SU-DHL-6 (cell line): ENCODE results near the gene MROH8.

ENCODE experiments used
- H2AFZ ChIP-seq: fragments of 200-600 bp; sonication (generic); 2 replicates; pipeline ENCODE4 v1.6.1; 2014; ENCODE audit warnings: low read depth, mild to moderate bottlenecking, moderate library complexity, mixed read lengths, antibody characterized with exemption, low read length; ENCODE audit not compliant: severe bottlenecking
- H3F3A ChIP-seq: fragments of 200-600 bp; shearing (Covaris generic); 2 replicates; pipeline ENCODE4 v1.6.0; 2016; ENCODE audit warnings: antibody characterized with exemption, mild to moderate bottlenecking; ENCODE audit not compliant: insufficient read depth
- H3K27ac ChIP-seq: fragments of 200-600 bp; sonication (generic); 2 replicates; pipeline ENCODE4 v1.5.1; 2016; ENCODE audit warnings: low read depth, mild to moderate bottlenecking, low read length, moderate library complexity, mixed read lengths
- H3K27me3 ChIP-seq: fragments of 200-600 bp; sonication (generic), shearing (Covaris generic); 2 replicates; pipeline ENCODE4 v1.6.0; 2014; ENCODE audit warnings: mild to moderate bottlenecking, low read length
- H3K36me3 ChIP-seq: fragments of 200-600 bp; sonication (generic); 2 replicates; pipeline ENCODE4 v1.6.1; 2014; ENCODE audit warnings: mild to moderate bottlenecking, low read length, mixed read lengths
- H3K4me2 ChIP-seq: fragments of 300-600, 200-600 bp; shearing (Covaris generic), sonication (generic); 2 replicates; pipeline ENCODE4 v1.6.0; 2014; ENCODE audit warnings: low read length, low read depth, mild to moderate bottlenecking; ENCODE audit not compliant: poor library complexity, severe bottlenecking
- H3K4me3 ChIP-seq: fragments of 200-600 bp; sonication (generic); 2 replicates; pipeline ENCODE4 v1.5.1; 2014; ENCODE audit warnings: antibody characterized with exemption, low read length, mild to moderate bottlenecking, mixed read lengths; ENCODE audit not compliant: insufficient read depth, poor library complexity, severe bottlenecking
- H3K79me2 ChIP-seq: fragments of 200-600 bp; sonication (generic); 2 replicates; pipeline ENCODE4 v1.6.1; 2014; ENCODE audit warnings: mild to moderate bottlenecking, low read length, moderate library complexity; ENCODE audit not compliant: insufficient read depth
- H3K9ac ChIP-seq: fragments of 200-600 bp; sonication (generic); 2 replicates; pipeline ENCODE4 v1.7.0; 2014; ENCODE audit warnings: mild to moderate bottlenecking, low read length
- H3K9me2 ChIP-seq: fragments of 200-600 bp; sonication (generic); replicated peaks from 2 replicates; pipeline ENCODE4 v1.6.1; 2014; ENCODE audit warnings: low read length; ENCODE audit not compliant: insufficient read depth
- H3K9me3 ChIP-seq: fragments of 200-600 bp; sonication (generic); 2 replicates; pipeline ENCODE4 v1.6.1; 2014; ENCODE audit warnings: low read length, mixed read lengths; ENCODE audit not compliant: insufficient read depth
- H4K20me1 ChIP-seq: fragments of 200-600 bp; sonication (generic); 2 replicates; pipeline ENCODE4 v1.6.1; 2014; ENCODE audit warnings: low read depth, mild to moderate bottlenecking, antibody characterized with exemption, low read length, moderate library complexity, mixed read lengths
- CTCF ChIP-seq: fragments of 200-600 bp; sonication (generic); IDR thresholded peaks from one replicate; pipeline ENCODE4 v1.5.1; 2017; ENCODE audit warnings: antibody characterized with exemption, mild to moderate bottlenecking, low read length, moderate library complexity; ENCODE audit not compliant: insufficient read depth, poor library complexity, severe bottlenecking
- EZH2phosphoT487 ChIP-seq: fragments of 200-600 bp; sonication (generic), shearing (Covaris generic); conservative IDR thresholded peaks from 2 replicates; pipeline ENCODE4 v1.6.1; 2018; ENCODE audit warnings: mild to moderate bottlenecking, antibody characterized with exemption, low read length, moderate library complexity, mixed read lengths

Gene MROH8

GRCh38 chr20:37198932-37199660 is 19.7 kb upstream of the MROH8 start:
- Histone ChIP-seq H3K36me3 (peaks cover 21% of the 10 kb centered on the region; the same call in 1 of the 2 replicates), H3K9me2 (no peaks in the 10 kb centered on the region), H3K27me3 (no peaks in the 10 kb centered on the region), H4K20me1 (no peaks in the 10 kb centered on the region; the same call in 1 of the 2 replicates), H3K4me3 (no peak overlapping the region), H3F3A (peaks cover 9% of the 10 kb centered on the region; the same call in 1 of the 2 replicates), H3K9ac (no peak overlapping the region), H3K4me2 (no peak overlapping the region), H3K27ac (no peak overlapping the region), H3K9me3 (no peaks in the 10 kb centered on the region), H2AFZ (no peak overlapping the region), H3K79me2 (peaks cover 46% of the 10 kb centered on the region)
- TF ChIP-seq EZH2phosphoT487 (no peak), CTCF (no peak)

- Histone ChIP-seq H3K27me3 (no peaks in the 10 kb centered on the region), H3K36me3 (no peaks in the 10 kb centered on the region), H3K4me2 (no peak overlapping the region), H3K9me2 (no peaks in the 10 kb centered on the region), H2AFZ (no peak overlapping the region), H3K9me3 (no peaks in the 10 kb centered on the region), H3K79me2 (peaks cover 83% of the 10 kb centered on the region), H3F3A (peaks cover 5% of the 10 kb centered on the region; the same call in 1 of the 2 replicates), H3K27ac (no peak overlapping the region), H3K4me3 (no peak overlapping the region), H4K20me1 (peaks cover 11% of the 10 kb centered on the region), H3K9ac (no peak overlapping the region)
- TF ChIP-seq CTCF = no peak
- no peak for TF ChIP-seq EZH2phosphoT487
Observed at GRCh38 chr20:37194621-37195417, 15.5 kb upstream of the MROH8 start.

- H2AFZ ChIP-seq = no peak overlapping the region
- TF ChIP-seq EZH2phosphoT487 (no peak), CTCF (no peak)
- peaks cover 5% of the 10 kb centered on the region; the same call in 1 of the 2 replicates for H3F3A ChIP-seq
- no peaks in the 10 kb centered on the region for H3K27me3 ChIP-seq
- H3K9ac ChIP-seq = no peak overlapping the region
- H4K20me1 ChIP-seq = peaks cover 13% of the 10 kb centered on the region
- H3K27ac ChIP-seq = no peak overlapping the region
- H3K4me2 ChIP-seq = no peak overlapping the region
- H3K36me3 ChIP-seq = no peaks in the 10 kb centered on the region
- H3K79me2 ChIP-seq = peaks cover 93% of the 10 kb centered on the region
- no peak overlapping the region for H3K4me3 ChIP-seq
- H3K9me3 ChIP-seq = no peaks in the 10 kb centered on the region
- H3K9me2 ChIP-seq = no peaks in the 10 kb centered on the region
Observed at GRCh38 chr20:37193821-37194220, 14.5 kb upstream of the MROH8 start.
